Measurements from ENCODE around the gene NUMA1.

The NUMA1 gene

GRCh38 chr11:71977743-71978418, 102.5 kb downstream of the NUMA1 start:
- peaks cover 11% of the 10 kb centered on the region for H3K4me1 ChIP-seq (ENCODE audit: control insufficient read depth, low read length)
- H3K9me3 ChIP-seq (ENCODE audit: control insufficient read depth, insufficient read depth, low read length) = no peaks in the 10 kb centered on the region
- H3F3A ChIP-seq (ENCODE audit: control insufficient read depth, insufficient read depth) = 0 out of 2 replicates have a peak, but pooled peaks cover 2% of the 10 kb centered on the region
- no peak overlapping the region for H3K27ac ChIP-seq (ENCODE audit: low read depth, low read length)
- no peaks in the 10 kb centered on the region for H3K9me2 ChIP-seq (replicated peaks; ENCODE audit: control insufficient read depth, low read length)
- H4K20me1 ChIP-seq (ENCODE audit: control insufficient read depth, insufficient read depth, low read depth, low read length) = no peaks in the 10 kb centered on the region
- H3K36me3 ChIP-seq (ENCODE audit: control insufficient read depth, low read length) = peaks cover 6% of the 10 kb centered on the region
- TF ChIP-seq CTCF (IDR thresholded peaks at IDR 0.05; ENCODE audit: low read depth, low read length, poor library complexity, severe bottlenecking) (peak; percentile 75), EZH2phosphoT487 (IDR thresholded peaks at IDR 0.05; ENCODE audit: borderline replicate concordance, low read length) (no peak)
- H3K4me2 ChIP-seq (ENCODE audit: low read length) = 0 out of 2 replicates have a peak overlapping the region, but pooled peaks have one; percentile 13
- H3K27me3 ChIP-seq (ENCODE audit: control insufficient read depth, low read length) = no peaks in the 10 kb centered on the region
- H3K79me2 ChIP-seq (ENCODE audit: control insufficient read depth, low read length) = no peaks in the 10 kb centered on the region
- H3K4me3 ChIP-seq (ENCODE audit: low read length) = no peak overlapping the region

- H4K20me1 ChIP-seq (ENCODE audit: control insufficient read depth, insufficient read depth, low read depth, low read length) = no peaks in the 10 kb centered on the region
- no peaks in the 10 kb centered on the region for H3K27me3 ChIP-seq (ENCODE audit: control insufficient read depth, low read length)
- no peak overlapping the region for H3K4me2 ChIP-seq (ENCODE audit: low read length)
- H3F3A ChIP-seq (ENCODE audit: control insufficient read depth, insufficient read depth) = 0 out of 2 replicates have a peak, but pooled peaks cover 2% of the 10 kb centered on the region
- no peaks in the 10 kb centered on the region for H3K9me3 ChIP-seq (ENCODE audit: control insufficient read depth, insufficient read depth, low read length)
- TF ChIP-seq CTCF (IDR thresholded peaks at IDR 0.05; ENCODE audit: low read depth, low read length, poor library complexity, severe bottlenecking) (no peak), EZH2phosphoT487 (IDR thresholded peaks at IDR 0.05; ENCODE audit: borderline replicate concordance, low read length) (no peak)
- H3K4me1 ChIP-seq (ENCODE audit: control insufficient read depth, low read length) = peaks cover 11% of the 10 kb centered on the region
- no peak overlapping the region for H3K27ac ChIP-seq (ENCODE audit: low read depth, low read length)
- no peak overlapping the region for H3K4me3 ChIP-seq (ENCODE audit: low read length)
- no peaks in the 10 kb centered on the region for H3K9me2 ChIP-seq (replicated peaks; ENCODE audit: control insufficient read depth, low read length)
- peaks cover 6% of the 10 kb centered on the region for H3K36me3 ChIP-seq (ENCODE audit: control insufficient read depth, low read length)
- no peaks in the 10 kb centered on the region for H3K79me2 ChIP-seq (ENCODE audit: control insufficient read depth, low read length)
Measured at GRCh38 chr11:71977090-71977489, 103.3 kb downstream of the NUMA1 start.

GRCh38 chr11:71976551-71976950, 103.8 kb downstream of the NUMA1 start:
- TF ChIP-seq EZH2phosphoT487 (IDR thresholded peaks at IDR 0.05; ENCODE audit: borderline replicate concordance, low read length) (no peak), CTCF (IDR thresholded peaks at IDR 0.05; ENCODE audit: low read depth, low read length, poor library complexity, severe bottlenecking) (no peak)
- Histone ChIP-seq H3K27ac (ENCODE audit: low read depth, low read length) (no peak overlapping the region), H3F3A (ENCODE audit: control insufficient read depth, insufficient read depth) (0 out of 2 replicates have a peak, but pooled peaks cover 2% of the 10 kb centered on the region), H3K9me3 (ENCODE audit: control insufficient read depth, insufficient read depth, low read length) (no peaks in the 10 kb centered on the region), H3K4me3 (ENCODE audit: low read length) (no peak overlapping the region), H3K36me3 (ENCODE audit: control insufficient read depth, low read length) (peaks cover 6% of the 10 kb centered on the region), H3K27me3 (ENCODE audit: control insufficient read depth, low read length) (no peaks in the 10 kb centered on the region), H3K9me2 (replicated peaks; ENCODE audit: control insufficient read depth, low read length) (no peaks in the 10 kb centered on the region), H3K4me1 (ENCODE audit: control insufficient read depth, low read length) (peaks cover 11% of the 10 kb centered on the region), H3K79me2 (ENCODE audit: control insufficient read depth, low read length) (no peaks in the 10 kb centered on the region), H4K20me1 (ENCODE audit: control insufficient read depth, insufficient read depth, low read depth, low read length) (no peaks in the 10 kb centered on the region), H3K4me2 (ENCODE audit: low read length) (no peak overlapping the region)

Data from DOHH2 (cell line).